ENCODE results near the gene HS3ST3A1. TPM values are rescaled to one million over a fixed set of nuclear protein-coding genes. Genes with fewer than 3 reads are reported as not detected.

The HS3ST3A1 gene
- total RNA-seq, 1 experiment from 2014 or later: not detected

DNA sequence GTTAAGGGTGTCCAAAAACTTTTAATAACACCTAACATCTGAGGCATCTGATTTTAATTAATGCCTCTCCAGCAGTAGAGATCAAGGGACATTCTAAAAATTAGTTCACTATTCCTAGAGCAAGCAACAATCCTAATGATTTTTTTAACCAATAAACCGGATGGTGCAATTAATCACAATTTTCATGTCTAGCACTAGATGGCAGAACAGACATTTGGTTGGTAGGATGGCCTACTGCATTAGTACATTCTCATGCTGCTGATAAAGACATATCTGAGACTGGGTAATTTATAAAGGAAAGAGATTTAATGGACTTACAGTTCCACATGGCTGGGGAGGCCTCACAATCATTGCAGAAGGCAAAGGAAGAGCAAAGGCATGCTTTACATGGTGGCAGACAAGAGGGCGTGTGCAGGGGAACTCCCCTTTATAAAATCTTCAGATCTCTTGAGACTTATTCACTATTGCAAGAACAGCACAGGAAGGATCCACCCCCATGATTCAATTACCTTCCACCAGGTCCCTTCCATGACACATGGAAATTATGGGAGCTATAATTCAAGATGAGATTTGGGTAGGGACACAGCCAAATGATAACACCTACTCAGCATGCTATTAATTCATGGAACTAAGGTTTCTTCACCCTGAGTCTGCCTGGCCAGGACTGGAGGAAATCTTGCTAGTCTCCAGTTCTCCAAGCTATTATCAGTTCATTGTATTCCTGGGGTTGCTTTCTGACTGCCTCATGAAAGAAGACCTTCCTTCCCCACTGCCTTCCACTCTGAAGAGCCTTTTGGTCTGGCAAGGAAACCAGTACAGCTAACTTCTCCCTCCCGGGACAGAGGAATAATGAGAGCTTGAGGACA lies 24.8 kb downstream of the HS3ST3A1 start:
- RAD21 ChIA-PET (ENCODE audit: low non-redundant PET in 1 of 2, low total read pairs in 2 of 2, uncharacterized antibody in 2 of 2, unreplicated experiment in 2 of 2): no interaction called here
- BruUV-seq (replicated peaks): no TSS peak

More for the DNA sequence above, 24.8 kb downstream of the HS3ST3A1 start:
- Histone ChIP-seq H3K4me3 (replicated peaks in 1 of 2; ENCODE audit: low read depth in 1 of 2, low read length in 2 of 2) (no peak overlapping the region), H3K9me3 (ENCODE audit: control insufficient read depth in 1 of 2, insufficient read depth in 1 of 2, low read depth in 1 of 2, low read length in 2 of 2) (no peaks in the 10 kb centered on the region), H3K9me2 (ENCODE audit: insufficient read depth) (no peaks in the 10 kb centered on the region), H3K27ac (ENCODE audit: low read depth, low read length) (no peak overlapping the region), H3K4me2 (ENCODE audit: low read length) (no peak overlapping the region), H3K9ac (ENCODE audit: low read length) (no peak overlapping the region), H3K4me1 (ENCODE audit: control insufficient read depth in 1 of 2, insufficient read depth in 2 of 2, low read length in 2 of 2) (no peaks in the 10 kb centered on the region), H3K79me2 (ENCODE audit: insufficient read depth, low read length) (no peaks in the 10 kb centered on the region), H3K36me3 (ENCODE audit: control insufficient read depth in 1 of 2, insufficient read depth in 2 of 2, low read length in 2 of 2) (no peaks in the 10 kb centered on the region), H3K27me3 (ENCODE audit: insufficient read depth, low read length) (no peaks in the 10 kb centered on the region), H4K20me1 (ENCODE audit: insufficient read depth) (no peaks in the 10 kb centered on the region), H2AFZ (ENCODE audit: low read depth, low read length, poor library complexity, severe bottlenecking) (no peak overlapping the region)
- ATAC-seq (peak; percentile 53), DNase-seq (ENCODE audit: low read depth, low spot score) (peak; percentile 19)
- CTCF ChIA-PET: no interaction called here
- POLR2A ChIA-PET: no interaction called here
- TF ChIP-seq, protein P1, sequence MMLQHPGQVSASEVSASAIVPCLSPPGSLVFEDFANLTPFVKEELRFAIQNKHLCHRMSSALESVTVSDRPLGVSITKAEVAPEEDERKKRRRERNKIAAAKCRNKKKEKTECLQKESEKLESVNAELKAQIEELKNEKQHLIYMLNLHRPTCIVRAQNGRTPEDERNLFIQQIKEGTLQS (IDR thresholded peaks at IDR 0.05): no peak
- no peak for TF ChIP-seq ZNF274 (IDR thresholded peaks at IDR 0.05; ENCODE audit: low read depth, low read length)
- no peak for TF ChIP-seq SIN3A (IDR thresholded peaks at IDR 0.05; ENCODE audit: low read depth)
- TF ChIP-seq POLR2A (IDR thresholded peaks at IDR 0.05; ENCODE audit: borderline replicate concordance, extremely low read depth, insufficient read depth, insufficient read length): no peak
- TF ChIP-seq, protein P2, sequence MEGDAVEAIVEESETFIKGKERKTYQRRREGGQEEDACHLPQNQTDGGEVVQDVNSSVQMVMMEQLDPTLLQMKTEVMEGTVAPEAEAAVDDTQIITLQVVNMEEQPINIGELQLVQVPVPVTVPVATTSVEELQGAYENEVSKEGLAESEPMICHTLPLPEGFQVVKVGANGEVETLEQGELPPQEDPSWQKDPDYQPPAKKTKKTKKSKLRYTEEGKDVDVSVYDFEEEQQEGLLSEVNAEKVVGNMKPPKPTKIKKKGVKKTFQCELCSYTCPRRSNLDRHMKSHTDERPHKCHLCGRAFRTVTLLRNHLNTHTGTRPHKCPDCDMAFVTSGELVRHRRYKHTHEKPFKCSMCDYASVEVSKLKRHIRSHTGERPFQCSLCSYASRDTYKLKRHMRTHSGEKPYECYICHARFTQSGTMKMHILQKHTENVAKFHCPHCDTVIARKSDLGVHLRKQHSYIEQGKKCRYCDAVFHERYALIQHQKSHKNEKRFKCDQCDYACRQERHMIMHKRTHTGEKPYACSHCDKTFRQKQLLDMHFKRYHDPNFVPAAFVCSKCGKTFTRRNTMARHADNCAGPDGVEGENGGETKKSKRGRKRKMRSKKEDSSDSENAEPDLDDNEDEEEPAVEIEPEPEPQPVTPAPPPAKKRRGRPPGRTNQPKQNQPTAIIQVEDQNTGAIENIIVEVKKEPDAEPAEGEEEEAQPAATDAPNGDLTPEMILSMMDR (IDR thresholded peaks at IDR 0.05 in 2 of 3, conservative IDR thresholded peaks at IDR 0.05 in 1 of 3; ENCODE audit: borderline replicate concordance in 1 of 3, insufficient read depth in 1 of 3, low read depth in 2 of 3, low read length in 2 of 3): peak; percentile 7 to 42 (median 20); a peak in 4 of 6 replicates
- peak; percentile 45 for TF ChIP-seq RAD21 (IDR thresholded peaks at IDR 0.05; ENCODE audit: low read depth)
- intact Hi-C loops (cut with micrococcal nuclease): no loop called here
